ENCODE results near the gene C2CD5.

- TF ChIP-seq CTCF (IDR thresholded peaks at IDR 0.05): no peak
- no peak for TF ChIP-seq POLR2A (IDR thresholded peaks at IDR 0.05)
These were observed 50.0 kb downstream of the C2CD5 start for GRCh38 chr12:22494319-22494718.
